Measurements from ENCODE around the gene ACOX1.
A peak's percentile ranks its signal among the peaks of the same experiment; 100 is the strongest.

The ACOX1 gene

GRCh38 chr17:76005263-76006149 lies 26.5 kb upstream of the ACOX1 start:
- Mint-ChIP-seq H3K27ac (ENCODE audit: low read depth) (peak overlapping the region; percentile 52), H3K36me3 (ENCODE audit: insufficient read depth) (peaks cover 7% of the 10 kb centered on the region), H3K4me1 (no peaks in the 10 kb centered on the region), H3K27me3 (no peaks in the 10 kb centered on the region), H3K9me3 (no peaks in the 10 kb centered on the region), H3K4me3 (no peak overlapping the region)
- peak; percentile 61 to 75 for DNase-seq (ENCODE audit: low spot score in 2 of 2)
- ATAC-seq (replicated peaks; ENCODE audit: extremely low read depth, poor library complexity, severe bottlenecking), result no peak

- no peaks in the 10 kb centered on the region for H3K27me3 Mint-ChIP-seq
- H3K27ac Mint-ChIP-seq (ENCODE audit: low read depth), result no peak overlapping the region
- peaks cover 7% of the 10 kb centered on the region for H3K36me3 Mint-ChIP-seq (ENCODE audit: insufficient read depth)
- H3K4me3 Mint-ChIP-seq, result no peak overlapping the region
- no peak for DNase-seq (ENCODE audit: low spot score in 2 of 2)
- no peaks in the 10 kb centered on the region for H3K4me1 Mint-ChIP-seq
- no peak for ATAC-seq (replicated peaks; ENCODE audit: extremely low read depth, poor library complexity, severe bottlenecking)
- no peaks in the 10 kb centered on the region for H3K9me3 Mint-ChIP-seq
Observed at GRCh38 chr17:76004750-76005262, 25.8 kb upstream of the ACOX1 start.

GRCh38 chr17:76003915-76004314 lies 24.9 kb upstream of the ACOX1 start:
- Mint-ChIP-seq H3K4me1 (no peaks in the 10 kb centered on the region), H3K36me3 (ENCODE audit: insufficient read depth) (peaks cover 6% of the 10 kb centered on the region), H3K27me3 (no peaks in the 10 kb centered on the region), H3K4me3 (no peak overlapping the region), H3K9me3 (no peaks in the 10 kb centered on the region), H3K27ac (ENCODE audit: low read depth) (no peak overlapping the region)
- DNase-seq (ENCODE audit: low spot score in 2 of 2) (no peak), ATAC-seq (replicated peaks; ENCODE audit: extremely low read depth, poor library complexity, severe bottlenecking) (no peak)

- Mint-ChIP-seq H3K27me3 (no peaks in the 10 kb centered on the region), H3K4me3 (no peak overlapping the region), H3K36me3 (ENCODE audit: insufficient read depth) (peaks cover 8% of the 10 kb centered on the region), H3K9me3 (no peaks in the 10 kb centered on the region), H3K27ac (ENCODE audit: low read depth) (no peak overlapping the region), H3K4me1 (peaks cover 6% of the 10 kb centered on the region)
- DNase-seq (ENCODE audit: low spot score in 2 of 2) (no peak), ATAC-seq (replicated peaks; ENCODE audit: extremely low read depth, poor library complexity, severe bottlenecking) (no peak)
Observed at GRCh38 chr17:76002100-76002499, 23.1 kb upstream of the ACOX1 start.

- Mint-ChIP-seq H3K4me3 (no peak within 1 kb of the TSS), H3K36me3 (ENCODE audit: insufficient read depth) (peaks cover 6% of the 10 kb centered on the region), H3K27me3 (no peaks in the 10 kb centered on the region), H3K27ac (ENCODE audit: low read depth) (no peak within 1 kb of the TSS), H3K9me3 (no peaks in the 10 kb centered on the region), H3K4me1 (peaks cover 12% of the 10 kb centered on the region)
- no peak for ATAC-seq (replicated peaks; ENCODE audit: extremely low read depth, poor library complexity, severe bottlenecking)
- no peak for DNase-seq (ENCODE audit: low spot score in 2 of 2)
Observed at GRCh38 chr17:76000755-76001521, 22.0 kb upstream of the ACOX1 start, which contains the start of gene CDK3. TSS of gene CDK3 (plus strand) at chr17:76000855. CDS start at chr17:76001426, 571 bp downstream.

GRCh38 chr17:76000016-76000754 lies 21.2 kb upstream of the ACOX1 start:
- H3K9me3 Mint-ChIP-seq, result no peaks in the 10 kb centered on the region
- H3K4me3 Mint-ChIP-seq, result no peak overlapping the region
- H3K27me3 Mint-ChIP-seq, result no peaks in the 10 kb centered on the region
- ATAC-seq (replicated peaks; ENCODE audit: extremely low read depth, poor library complexity, severe bottlenecking) (no peak), DNase-seq (ENCODE audit: low spot score in 2 of 2) (peak; percentile 28 to 51)
- peaks cover 6% of the 10 kb centered on the region for H3K36me3 Mint-ChIP-seq (ENCODE audit: insufficient read depth)
- H3K4me1 Mint-ChIP-seq, result peaks cover 12% of the 10 kb centered on the region
- H3K27ac Mint-ChIP-seq (ENCODE audit: low read depth), result no peak overlapping the region

GRCh38 chr17:75998327-75998795 lies 19.4 kb upstream of the ACOX1 start:
- H3K36me3 Mint-ChIP-seq (ENCODE audit: insufficient read depth), result peaks cover 13% of the 10 kb centered on the region
- ATAC-seq (replicated peaks; ENCODE audit: extremely low read depth, poor library complexity, severe bottlenecking), result no peak
- H3K4me3 Mint-ChIP-seq, result no peak overlapping the region

GRCh38 chr17:75996665-75997590 lies 18.0 kb upstream of the ACOX1 start:
- peaks cover 17% of the 10 kb centered on the region for H3K36me3 Mint-ChIP-seq (ENCODE audit: insufficient read depth)
- no peaks in the 10 kb centered on the region for H3K9me3 Mint-ChIP-seq
- H3K27me3 Mint-ChIP-seq, result no peaks in the 10 kb centered on the region
- ATAC-seq (replicated peaks; ENCODE audit: extremely low read depth, poor library complexity, severe bottlenecking), result no peak
- H3K27ac Mint-ChIP-seq (ENCODE audit: low read depth), result peak overlapping the region; percentile 49
- peaks cover 12% of the 10 kb centered on the region for H3K4me1 Mint-ChIP-seq
- no peak overlapping the region for H3K4me3 Mint-ChIP-seq
- DNase-seq (ENCODE audit: low spot score in 2 of 2), result no peak

More at GRCh38 chr17:75998327-75998795, 19.4 kb upstream of the ACOX1 start:
- no peak for DNase-seq (ENCODE audit: low spot score in 2 of 2)
- H3K27ac Mint-ChIP-seq (ENCODE audit: low read depth), result no peak overlapping the region
- H3K4me1 Mint-ChIP-seq, result peaks cover 12% of the 10 kb centered on the region
- no peaks in the 10 kb centered on the region for H3K9me3 Mint-ChIP-seq
- no peaks in the 10 kb centered on the region for H3K27me3 Mint-ChIP-seq

- Mint-ChIP-seq H3K27ac (ENCODE audit: low read depth) (no peak overlapping the region), H3K27me3 (no peaks in the 10 kb centered on the region), H3K4me3 (no peak overlapping the region), H3K4me1 (peaks cover 12% of the 10 kb centered on the region), H3K9me3 (no peaks in the 10 kb centered on the region), H3K36me3 (ENCODE audit: insufficient read depth) (peaks cover 24% of the 10 kb centered on the region)
- DNase-seq (ENCODE audit: low spot score in 2 of 2) (no peak), ATAC-seq (replicated peaks; ENCODE audit: extremely low read depth, poor library complexity, severe bottlenecking) (no peak)
Observed at GRCh38 chr17:75995385-75995925, 16.5 kb upstream of the ACOX1 start.

GRCh38 chr17:75994802-75995370 lies 15.9 kb upstream of the ACOX1 start:
- Mint-ChIP-seq H3K27ac (ENCODE audit: low read depth) (no peak overlapping the region), H3K36me3 (ENCODE audit: insufficient read depth) (peaks cover 24% of the 10 kb centered on the region), H3K9me3 (no peaks in the 10 kb centered on the region), H3K4me1 (peaks cover 12% of the 10 kb centered on the region), H3K27me3 (no peaks in the 10 kb centered on the region), H3K4me3 (no peak overlapping the region)
- ATAC-seq (replicated peaks; ENCODE audit: extremely low read depth, poor library complexity, severe bottlenecking), result no peak
- no peak for DNase-seq (ENCODE audit: low spot score in 2 of 2)

- ATAC-seq (replicated peaks; ENCODE audit: extremely low read depth, poor library complexity, severe bottlenecking), result no peak
- Mint-ChIP-seq H3K4me1 (no peaks in the 10 kb centered on the region), H3K27me3 (no peaks in the 10 kb centered on the region), H3K36me3 (ENCODE audit: insufficient read depth) (peaks cover 22% of the 10 kb centered on the region), H3K9me3 (no peaks in the 10 kb centered on the region), H3K4me3 (no peak overlapping the region), H3K27ac (ENCODE audit: low read depth) (no peak overlapping the region)
- DNase-seq (ENCODE audit: low spot score in 2 of 2), result no peak
Observed at GRCh38 chr17:75991396-75991795, 12.4 kb upstream of the ACOX1 start.
